GM19240 (cell line): Measurements from ENCODE around the gene CTNND2.

ENCODE experiments used
- DNase-seq: peaks from one replicate; pipeline ENCODE4 v3.0.0; 2011; ENCODE audit warnings: low spot score; ENCODE audit not compliant: insufficient read length

The CTNND2 gene

GRCh38 chr5:11596185-11596584, 308.1 kb downstream of the CTNND2 start:
- no peak for DNase-seq

- no peak for DNase-seq
These were observed 309.2 kb downstream of the CTNND2 start for GRCh38 chr5:11595045-11595444.

GRCh38 chr5:11594021-11594420, 310.2 kb downstream of the CTNND2 start:
- no peak for DNase-seq

- DNase-seq = no peak
These were observed 313.8 kb downstream of the CTNND2 start for GRCh38 chr5:11590475-11590874.

- no peak for DNase-seq
These were observed 315.4 kb downstream of the CTNND2 start for GRCh38 chr5:11588803-11589202.

GRCh38 chr5:11584017-11584416, 320.2 kb downstream of the CTNND2 start:
- DNase-seq = no peak

- no peak for DNase-seq
These were observed 324.9 kb downstream of the CTNND2 start for GRCh38 chr5:11579351-11579750.

GRCh38 chr5:11574787-11575186, 329.5 kb downstream of the CTNND2 start:
- no peak for DNase-seq

GRCh38 chr5:11573140-11573992, 330.9 kb downstream of the CTNND2 start:
- no peak for DNase-seq

GRCh38 chr5:11564706-11565105, 339.5 kb downstream of the CTNND2 start:
- DNase-seq = no peak

- no peak for DNase-seq
These were observed 340.4 kb downstream of the CTNND2 start for GRCh38 chr5:11563822-11564221.

- no peak for DNase-seq
These were observed 343.1 kb downstream of the CTNND2 start for GRCh38 chr5:11560915-11561697.

- no peak for DNase-seq
These were observed 347.2 kb downstream of the CTNND2 start for GRCh38 chr5:11557063-11557462.

GRCh38 chr5:11555171-11555570, 349.1 kb downstream of the CTNND2 start:
- no peak for DNase-seq

GRCh38 chr5:11547730-11548129, 356.5 kb downstream of the CTNND2 start:
- no peak for DNase-seq

GRCh38 chr5:11547140-11547539, 357.1 kb downstream of the CTNND2 start:
- DNase-seq = no peak

- DNase-seq = no peak
These were observed 364.1 kb downstream of the CTNND2 start for GRCh38 chr5:11540112-11540511.

- DNase-seq = no peak
These were observed 372.3 kb downstream of the CTNND2 start for GRCh38 chr5:11531811-11532555.

GRCh38 chr5:11528720-11529119, 375.5 kb downstream of the CTNND2 start:
- DNase-seq = no peak

GRCh38 chr5:11527652-11528349, 376.4 kb downstream of the CTNND2 start:
- DNase-seq = no peak

GRCh38 chr5:11525020-11525419, 379.2 kb downstream of the CTNND2 start:
- DNase-seq = no peak
